OCI-LY7 (cell line): Measurements from ENCODE around the gene FHL5.

Experiments used
- CTCF ChIP-seq: fragments of 200-600 bp; sonication (generic); conservative IDR thresholded peaks from 2 replicates; pipeline ENCODE4 v1.5.1; 2014; ENCODE audit warnings: mild to moderate bottlenecking, antibody characterized with exemption, low read length, moderate library complexity, mixed read lengths
- EZH2phosphoT487 ChIP-seq: fragments of 200-600 bp; sonication (generic); IDR thresholded peaks from 2 replicates; pipeline ENCODE4 v1.6.1; 2018; ENCODE audit warnings: low read depth, borderline replicate concordance, mild to moderate bottlenecking, mixed run types, antibody characterized with exemption, low read length, moderate library complexity, mixed read lengths

- no peak for TF ChIP-seq CTCF
- no peak for TF ChIP-seq EZH2phosphoT487
Measured at GRCh38 chr6:96582436-96582835, 19.5 kb downstream of the FHL5 start.
